H1 (cell line): ENCODE results near the gene MPLKIP. TPM values are rescaled to one million over a fixed set of nuclear protein-coding genes. Genes with fewer than 3 reads are reported as not detected.
A peak's percentile ranks its signal among the peaks of the same experiment; 100 is the strongest.

Experiments
- CTCF ChIA-PET: fragments of 300-600 bp; sonication (Branson Sonifier 250); formaldehyde crosslinking; loops from one replicate; lab custom pipeline; 2021; ENCODE audit not compliant: partially characterized antibody; lab: Charles Lee
- POLR2A ChIA-PET: fragments of 300-600 bp; sonication (Branson Sonifier 250); formaldehyde crosslinking; loops from one replicate; lab custom pipeline; 2021; ENCODE audit warnings: inconsistent platforms; ENCODE audit not compliant: partially characterized antibody; lab: Charles Lee
- DNase-seq, 2 experiments: peaks; one replicate each; pipeline versions ENCODE4 v3.0.0 to v3.0.0-alpha.2; 2010 to 2022; ENCODE audit warnings: low spot score in 2 of 2, low read depth in 1 of 2, mixed read lengths in 1 of 2
- FAIRE-seq: peaks from 2 replicates; lab custom pipeline; 2011; peaks lifted over from hg19 to GRCh38; lab: Jason Lieb, UNC
- H2AFZ ChIP-seq: 2 replicates; pipeline ENCODE4 v1.8.1; 2012; ENCODE audit warnings: low read length, inconsistent platforms
- H2AK5ac ChIP-seq: 2 replicates; pipeline ENCODE4 v1.6.1; 2013; ENCODE audit warnings: low read depth, low read length
- H2BK120ac ChIP-seq: replicated peaks from 2 replicates; pipeline ENCODE3; 2013; ENCODE audit warnings: low read depth, low read length, inconsistent platforms
- H2BK12ac ChIP-seq: 2 replicates; pipeline ENCODE4 v1.6.1; 2013; ENCODE audit warnings: low read depth, low read length
- H2BK15ac ChIP-seq: 2 replicates; pipeline ENCODE4 v1.6.1; 2013; ENCODE audit warnings: low read length
- H2BK20ac ChIP-seq: 2 replicates; pipeline ENCODE4 v1.6.1; 2013; ENCODE audit warnings: low read length
- H2BK5ac ChIP-seq: 2 replicates; pipeline ENCODE4 v1.6.1; 2013; ENCODE audit warnings: low read depth, low read length
- H3K14ac ChIP-seq: 2 replicates; pipeline ENCODE4 v1.6.1; 2013; ENCODE audit warnings: inconsistent platforms; ENCODE audit not compliant: insufficient read length
- H3K18ac ChIP-seq: 2 replicates; pipeline ENCODE4 v1.6.1; 2013; ENCODE audit warnings: low read length; ENCODE audit errors: extremely low read depth
- H3K23ac ChIP-seq: 2 replicates; pipeline ENCODE4 v1.6.1; 2013; ENCODE audit warnings: inconsistent platforms; ENCODE audit not compliant: insufficient read length
- H3K23me2 ChIP-seq: 2 replicates; pipeline ENCODE4 v1.6.1; 2013; ENCODE audit warnings: low read depth, low read length
- H3K27ac ChIP-seq: 2 replicates; pipeline ENCODE4 v1.6.1; 2011; ENCODE audit warnings: low read depth, low read length, inconsistent platforms
- H3K27me3 ChIP-seq, 4 experiments: replicated peaks in 1 of 4; 1 replicate in 1 of 4; 2 replicates in 3 of 4; pipeline versions ENCODE4 v1.6.1 to v1.8.1; 2011 to 2013; ENCODE audit warnings: low read length in 3 of 4, mild to moderate bottlenecking in 3 of 4, inconsistent platforms in 2 of 4, mixed read lengths in 2 of 4, moderate library complexity in 1 of 4; ENCODE audit not compliant: control insufficient read depth in 3 of 4, insufficient read depth in 3 of 4; ENCODE audit errors: extremely low read depth in 1 of 4
- H3K36me3 ChIP-seq, 4 experiments: 2 replicates each; pipeline versions ENCODE4 v1.6.1 to v1.8.1; 2011 to 2013; ENCODE audit warnings: mild to moderate bottlenecking in 4 of 4, low read length in 3 of 4, moderate library complexity in 2 of 4, control low read depth in 1 of 4, inconsistent platforms in 1 of 4; ENCODE audit not compliant: insufficient read depth in 4 of 4, control insufficient read depth in 2 of 4
- H3K4ac ChIP-seq: replicated peaks from 2 replicates; pipeline ENCODE3; 2013; ENCODE audit warnings: low read length, low read depth, mixed read lengths, inconsistent platforms; ENCODE audit not compliant: insufficient read length
- H3K4me1 ChIP-seq, 4 experiments: replicated peaks in 1 of 4; 1 replicate in 1 of 4; 2 replicates in 3 of 4; pipeline versions ENCODE4 v1.6.1 to v1.8.1; 2011 to 2013; ENCODE audit warnings: low read length in 3 of 4, inconsistent platforms in 2 of 4, mixed read lengths in 1 of 4; ENCODE audit not compliant: insufficient read depth in 4 of 4, control insufficient read depth in 3 of 4
- H3K4me2 ChIP-seq, 2 experiments: 2 replicates each; pipeline versions ENCODE4 v1.6.1 to v1.8.1; 2011 to 2013; ENCODE audit warnings: low read depth in 2 of 2, low read length in 2 of 2, control low read depth in 1 of 2, inconsistent platforms in 1 of 2, mild to moderate bottlenecking in 1 of 2; ENCODE audit not compliant: insufficient read depth in 1 of 2
- H3K4me3 ChIP-seq, 4 experiments: fragments of 200-600, 300-600 bp in 1 of 4; sonication (generic), shearing (Covaris generic), sonication (Bioruptor Twin) in 1 of 4; 2 replicates each; pipeline versions ENCODE4 v1.5.1 to v1.8.1; 2011 to 2016; ENCODE audit warnings: low read length in 4 of 4, low read depth in 3 of 4, control low read depth in 2 of 4, inconsistent platforms in 2 of 4, mild to moderate bottlenecking in 2 of 4, mixed read lengths in 1 of 4, moderate library complexity in 1 of 4; ENCODE audit not compliant: insufficient read depth in 2 of 4; ENCODE audit errors: extremely low read depth in 1 of 4
- H3K56ac ChIP-seq: replicated peaks from 2 replicates; pipeline ENCODE3; 2013; ENCODE audit warnings: low read depth, mild to moderate bottlenecking, mixed read lengths, low read length, inconsistent platforms; ENCODE audit not compliant: insufficient read length
- H3K79me1 ChIP-seq: 2 replicates; pipeline ENCODE4 v1.6.1; 2013; ENCODE audit warnings: low read depth, low read length, control low read depth
- H3K79me2 ChIP-seq, 2 experiments: 2 replicates each; pipeline versions ENCODE4 v1.6.1 to v1.8.1; 2012 to 2013; ENCODE audit warnings: low read length in 2 of 2, mild to moderate bottlenecking in 2 of 2, inconsistent platforms in 1 of 2; ENCODE audit not compliant: insufficient read depth in 2 of 2, control insufficient read depth in 1 of 2
- H3K9ac ChIP-seq, 4 experiments: replicated peaks in 1 of 4; 1 replicate in 1 of 4; 2 replicates in 3 of 4; pipeline versions ENCODE4 v1.6.1 to v1.8.1; 2011 to 2013; ENCODE audit warnings: low read depth in 3 of 4, low read length in 3 of 4, control low read depth in 2 of 4, mild to moderate bottlenecking in 2 of 4, moderate library complexity in 2 of 4, inconsistent platforms in 1 of 4; ENCODE audit errors: extremely low read depth in 1 of 4
- H3K9me3 ChIP-seq, 2 experiments: 2 replicates each; pipeline versions ENCODE4 v1.6.1 to v1.8.1; 2012 to 2013; ENCODE audit warnings: mild to moderate bottlenecking in 2 of 2, moderate library complexity in 2 of 2, control low read depth in 1 of 2, inconsistent platforms in 1 of 2, low read depth in 1 of 2, low read length in 1 of 2, mixed read lengths in 1 of 2; ENCODE audit not compliant: insufficient read depth in 2 of 2
- H4K20me1 ChIP-seq, 2 experiments: replicated peaks in 1 of 2; 2 replicates each; pipeline versions ENCODE3 to v1.8.1; 2011 to 2013; ENCODE audit warnings: inconsistent platforms in 2 of 2, low read length in 2 of 2, mild to moderate bottlenecking in 1 of 2; ENCODE audit not compliant: insufficient read depth in 2 of 2, control insufficient read depth in 1 of 2
- H4K5ac ChIP-seq: 2 replicates; pipeline ENCODE4 v1.6.1; 2013; ENCODE audit warnings: low read length, low read depth, mixed read lengths, inconsistent platforms; ENCODE audit not compliant: insufficient read length
- H4K8ac ChIP-seq: 2 replicates; pipeline ENCODE4 v1.8.0; 2013; ENCODE audit warnings: mild to moderate bottlenecking, moderate library complexity, low read length, inconsistent platforms; ENCODE audit not compliant: insufficient read depth; ENCODE audit errors: extremely low read depth
- H4K91ac ChIP-seq: replicated peaks from 2 replicates; pipeline ENCODE3; 2013; ENCODE audit warnings: low read length, mixed read lengths, inconsistent platforms; ENCODE audit not compliant: insufficient read length
- E2F6 ChIP-seq: IDR thresholded peaks from 2 replicates; pipeline ENCODE4 v1.6.1; 2012; ENCODE audit warnings: inconsistent platforms
- NANOG ChIP-seq: IDR thresholded peaks from 2 replicates; pipeline ENCODE4 v1.6.1; 2011; ENCODE audit warnings: low read length, low read depth, mild to moderate bottlenecking, inconsistent platforms; ENCODE audit not compliant: insufficient read depth, poor library complexity, severe bottlenecking
- WGBS, 2 experiments: shearing (Covaris generic) in 1 of 2; methylation state at CpG; one replicate each; pipeline versions ENCODE4 v1.1.6 to v1.1.7; 2013 to 2015; ENCODE audit warnings: low lambda C conversion rate in 2 of 2, mixed read lengths in 2 of 2, inconsistent platforms in 1 of 2, low coverage in 1 of 2, missing lambda C conversion rate in 1 of 2; ENCODE audit not compliant: insufficient replicate concordance in 2 of 2, insufficient coverage in 1 of 2, insufficient read length in 1 of 2; ENCODE audit errors: extremely low coverage in 1 of 2, missing lambda C conversion rate in 1 of 2; 5-methylcytosine and 5-hydroxymethylcytosine counted together
- polyA plus RNA-seq, 7 experiments: library from polyadenylated mRNA; depleted of rRNA in 3 of 7; stranded (reverse) in 5 of 7; unstranded in 2 of 7; fragments of >200 nt in 5 of 7; fragments of 200-250 nt in 2 of 7; gene quantifications; 1 replicate in 5 of 7; 2 replicates in 1 of 7; 4 replicates in 1 of 7; pipeline versions ENCODE4 v1.2.1 to v1.2.3, GENCODE V29; 2011 to 2013; ENCODE audit warnings: missing spikeins in 2 of 7, mixed read lengths in 2 of 7
- total RNA-seq: library from RNA; stranded (reverse); fragmentation: NEBNext Ultra II Directional; extraction: Animal tissue kit (Norgen Biotek cat#: 25700); gene quantifications from 2 replicates; pipeline ENCODE4 v1.2.1, GENCODE V29; 2021
- TF ChIP-seq, protein P1 (sequence below): IDR thresholded peaks from 2 replicates; pipeline ENCODE4 v1.6.1; 2012; ENCODE audit warnings: low read length, inconsistent platforms
- TF ChIP-seq, protein P2 (sequence below), 3 experiments: IDR thresholded peaks; 1 replicate in 2 of 3; 2 replicates in 1 of 3; pipeline versions ENCODE4 v1.5.1 to v1.6.1; 2011; ENCODE audit warnings: low read length in 3 of 3, mild to moderate bottlenecking in 3 of 3, inconsistent platforms in 2 of 3, low read depth in 1 of 3, moderate library complexity in 1 of 3; ENCODE audit not compliant: insufficient read depth in 1 of 3; ENCODE audit errors: control extremely low read depth in 1 of 3

Gene MPLKIP
- total and polyA plus RNA-seq, 2 of the 8 experiments (the other 6 are each of a cell fraction or from before 2014, with no cell fraction given), result 57.2 to 73.4 TPM

- no peak overlapping the region for H3K27ac ChIP-seq
- TF ChIP-seq, protein P1, sequence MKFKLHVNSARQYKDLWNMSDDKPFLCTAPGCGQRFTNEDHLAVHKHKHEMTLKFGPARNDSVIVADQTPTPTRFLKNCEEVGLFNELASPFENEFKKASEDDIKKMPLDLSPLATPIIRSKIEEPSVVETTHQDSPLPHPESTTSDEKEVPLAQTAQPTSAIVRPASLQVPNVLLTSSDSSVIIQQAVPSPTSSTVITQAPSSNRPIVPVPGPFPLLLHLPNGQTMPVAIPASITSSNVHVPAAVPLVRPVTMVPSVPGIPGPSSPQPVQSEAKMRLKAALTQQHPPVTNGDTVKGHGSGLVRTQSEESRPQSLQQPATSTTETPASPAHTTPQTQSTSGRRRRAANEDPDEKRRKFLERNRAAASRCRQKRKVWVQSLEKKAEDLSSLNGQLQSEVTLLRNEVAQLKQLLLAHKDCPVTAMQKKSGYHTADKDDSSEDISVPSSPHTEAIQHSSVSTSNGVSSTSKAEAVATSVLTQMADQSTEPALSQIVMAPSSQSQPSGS, result no peak
- no peak for TF ChIP-seq NANOG
- TF ChIP-seq, protein P2, sequence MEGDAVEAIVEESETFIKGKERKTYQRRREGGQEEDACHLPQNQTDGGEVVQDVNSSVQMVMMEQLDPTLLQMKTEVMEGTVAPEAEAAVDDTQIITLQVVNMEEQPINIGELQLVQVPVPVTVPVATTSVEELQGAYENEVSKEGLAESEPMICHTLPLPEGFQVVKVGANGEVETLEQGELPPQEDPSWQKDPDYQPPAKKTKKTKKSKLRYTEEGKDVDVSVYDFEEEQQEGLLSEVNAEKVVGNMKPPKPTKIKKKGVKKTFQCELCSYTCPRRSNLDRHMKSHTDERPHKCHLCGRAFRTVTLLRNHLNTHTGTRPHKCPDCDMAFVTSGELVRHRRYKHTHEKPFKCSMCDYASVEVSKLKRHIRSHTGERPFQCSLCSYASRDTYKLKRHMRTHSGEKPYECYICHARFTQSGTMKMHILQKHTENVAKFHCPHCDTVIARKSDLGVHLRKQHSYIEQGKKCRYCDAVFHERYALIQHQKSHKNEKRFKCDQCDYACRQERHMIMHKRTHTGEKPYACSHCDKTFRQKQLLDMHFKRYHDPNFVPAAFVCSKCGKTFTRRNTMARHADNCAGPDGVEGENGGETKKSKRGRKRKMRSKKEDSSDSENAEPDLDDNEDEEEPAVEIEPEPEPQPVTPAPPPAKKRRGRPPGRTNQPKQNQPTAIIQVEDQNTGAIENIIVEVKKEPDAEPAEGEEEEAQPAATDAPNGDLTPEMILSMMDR (IDR thresholded peaks at IDR 0.05; ENCODE audit: control extremely low read depth in 1 of 3, insufficient read depth in 1 of 3, low read depth in 1 of 3, low read length in 3 of 3), result no peak
- no peak for TF ChIP-seq E2F6
- TF ChIP-seq, all 59 proteins: peak for 0
- Histone ChIP-seq H3K79me2 (no peaks in the 10 kb centered on the region), H3K9me3 (no peaks in the 10 kb centered on the region), H2AFZ (no peak overlapping the region), H3K23me2 (no peaks in the 10 kb centered on the region), H3K9ac (no peak overlapping the region), H4K5ac (no peak overlapping the region), H4K20me1 (peaks cover 0 to 2% of the 10 kb centered on the region in 2 experiments), H3K36me3 (peaks cover 7 to 25% (median 14%) of the 10 kb centered on the region in 4 experiments), H3K27me3 (no peaks in the 10 kb centered on the region), H2BK5ac (no peak overlapping the region), H4K91ac (no peak overlapping the region), H3K18ac (no peak overlapping the region), H3K4me3 (no peak overlapping the region; a peak in 1 of 8 replicates), H2BK15ac (no peak overlapping the region), H3K4ac (no peak overlapping the region), H3K56ac (no peak overlapping the region), H3K79me1 (no peaks in the 10 kb centered on the region), H3K14ac (no peak overlapping the region), H3K4me1 (peaks cover 0 to 4% (median 2%) of the 10 kb centered on the region in 4 experiments; a peak in 4 of 7 replicates), H2AK5ac (no peak overlapping the region), H2BK120ac (no peak overlapping the region), H2BK12ac (no peak overlapping the region), H3K23ac (no peak overlapping the region), H4K8ac (no peak overlapping the region), H3K4me2 (peak overlapping the region; percentile 5 to 24; a peak in 1 of 4 replicates), H2BK20ac (no peak overlapping the region)
- 11% methylated on average over 1 of the region's 1 CpG; no CpG with 5 or more reads in 1 of the 2 experiments for WGBS, 2 experiments
- FAIRE-seq, result no peak
- ChIA-PET CTCF (no interaction called here), POLR2A (no interaction called here)
- no peak for DNase-seq
Observed at GRCh38 chr7:40095695-40096327, 38.6 kb downstream of the MPLKIP start.
